Common myeloid progenitor, CD34-positive (primary cell): ENCODE results near the gene MLLT10.
A peak's percentile ranks its signal among the peaks of the same experiment; 100 is the strongest.

Source experiments
- CTCF ChIA-PET: fragments of 350-600 bp; sonication (Branson Sonifier 250); formaldehyde crosslinking; loops from one replicate; lab custom pipeline; 2021; ENCODE audit warnings: antibody characterized with exemption; lab: Charles Lee
- POLR2A ChIA-PET: fragments of 350-600 bp; sonication (Branson Sonifier 250); formaldehyde crosslinking; loops from one replicate; lab custom pipeline; 2021; ENCODE audit warnings: antibody characterized with exemption; lab: Charles Lee
- DNase-seq, 3 donors: peaks; one replicate each; pipeline versions ENCODE4 v3.0.0 to v3.0.0-alpha.2; 2013
- H3K27ac ChIP-seq, 2 experiments: 1 replicate in 1 of 2; 2 replicates in 1 of 2; pipeline ENCODE4 v1.7.0; 2013; ENCODE audit warnings: inconsistent platforms in 2 of 2, low read length in 2 of 2, mild to moderate bottlenecking in 2 of 2, low read depth in 1 of 2, moderate library complexity in 1 of 2; ENCODE audit not compliant: severe bottlenecking in 2 of 2, insufficient read depth in 1 of 2, poor library complexity in 1 of 2
- H3K27me3 ChIP-seq, 5 experiments: replicated peaks in 2 of 5; 1 replicate in 3 of 5; 2 replicates in 2 of 5; pipeline versions ENCODE4 v1.6.1 to v1.7.0; 2013; ENCODE audit warnings: low read length in 4 of 5, mild to moderate bottlenecking in 2 of 5, moderate library complexity in 2 of 5, inconsistent platforms in 1 of 5; ENCODE audit not compliant: insufficient read depth in 5 of 5, control insufficient read depth in 4 of 5
- H3K36me3 ChIP-seq, 4 experiments: 1 replicate in 2 of 4; 2 replicates in 2 of 4; pipeline versions ENCODE4 v1.6.1 to v1.7.0; 2013; ENCODE audit warnings: low read length in 3 of 4, control low read depth in 1 of 4, mild to moderate bottlenecking in 1 of 4; ENCODE audit not compliant: control insufficient read depth in 4 of 4, insufficient read depth in 4 of 4
- H3K4me1 ChIP-seq, 4 experiments: 1 replicate in 3 of 4; 2 replicates in 1 of 4; pipeline versions ENCODE4 v1.6.1 to v1.7.1; 2013; ENCODE audit warnings: low read length in 3 of 4, mild to moderate bottlenecking in 3 of 4, control low read depth in 1 of 4, inconsistent platforms in 1 of 4, moderate library complexity in 1 of 4; ENCODE audit not compliant: control insufficient read depth in 4 of 4, insufficient read depth in 4 of 4; ENCODE audit errors: control extremely low read depth in 1 of 4
- H3K4me3 ChIP-seq, 7 experiments: 1 replicate in 4 of 7; 2 replicates in 3 of 7; pipeline versions ENCODE4 v1.5.1 to v1.7.0; 2013; ENCODE audit warnings: mild to moderate bottlenecking in 7 of 7, low read length in 6 of 7, moderate library complexity in 6 of 7, inconsistent platforms in 2 of 7, low read depth in 2 of 7, control low read depth in 1 of 7; ENCODE audit not compliant: insufficient read depth in 4 of 7, control insufficient read depth in 1 of 7; ENCODE audit errors: extremely low read depth in 1 of 7
- H3K9me3 ChIP-seq, 5 experiments: 1 replicate in 4 of 5; 2 replicates in 1 of 5; pipeline versions ENCODE4 v1.6.1 to v1.7.1; 2013; ENCODE audit warnings: low read length in 4 of 5, mild to moderate bottlenecking in 2 of 5, inconsistent platforms in 1 of 5, low read depth in 1 of 5, moderate library complexity in 1 of 5; ENCODE audit not compliant: control insufficient read depth in 4 of 5, insufficient read depth in 2 of 5; ENCODE audit errors: control extremely low read depth in 1 of 5
- WGBS: methylation state at CpG from one replicate; pipeline ENCODE4 v1.1.5; 2013; ENCODE audit not compliant: insufficient coverage; 5-methylcytosine and 5-hydroxymethylcytosine counted together

The MLLT10 gene

GRCh38 chr10:21524131-21524525 is 9.9 kb upstream of the MLLT10 start:
- Histone ChIP-seq H3K27me3 (no peaks in the 10 kb centered on the region), H3K36me3 (no peaks in the 10 kb centered on the region), H3K27ac (peak overlapping the region; percentile 86 to 95), H3K4me1 (peaks cover 27 to 74% (median 54%) of the 10 kb centered on the region in 4 experiments), H3K4me3 (peak overlapping the region in 6 of 7 experiments; percentile 72 to 96 (median 82)), H3K9me3 (no peaks in the 10 kb centered on the region)
- no peak for DNase-seq
- POLR2A ChIA-PET: interaction anchor here (0.7 kb wide), 1 partner anchor 10 kb away, joined by 3 read pairs; the partner anchor contains the start of gene MLLT10
- WGBS: 50% methylated on average over 4 of the region's 7 CpGs
- CTCF ChIA-PET: interaction anchor here (2.0 to 16.3 kb wide), 2 partner anchors 14 to 26 kb away, joined by 6 to 134 read pairs; no protein-coding TSS in a partner anchor

- no peaks in the 10 kb centered on the region for H3K9me3 ChIP-seq
- peak; percentile 36 to 77 (median 72) for DNase-seq
- H3K4me3 ChIP-seq: peak overlapping the region; percentile 66 to 96 (median 82)
- no peaks in the 10 kb centered on the region for H3K36me3 ChIP-seq
- 0% methylated on average over 6 of the region's 23 CpGs for WGBS
- peak overlapping the region; percentile 86 to 95 for H3K27ac ChIP-seq
- no peaks in the 10 kb centered on the region for H3K27me3 ChIP-seq
- peaks cover 21 to 71% (median 50%) of the 10 kb centered on the region in 4 experiments for H3K4me1 ChIP-seq
- ChIA-PET CTCF (interaction anchor here (1.1 to 16.3 kb wide), 3 partner anchors 14 to 27 kb away, joined by 4 to 134 read pairs (median 6); no protein-coding TSS in a partner anchor), POLR2A (interaction anchor here (0.7 to 1.7 kb wide), 2 partner anchors 9 to 29 kb away, joined by 3 to 5 read pairs; partner anchors contain the start of gene MLLT10)
Measured at GRCh38 chr10:21524526-21525366, 9.3 kb upstream of the MLLT10 start.

GRCh38 chr10:21525367-21526187 is 8.5 kb upstream of the MLLT10 start, which contains the start of gene SKIDA1:
SKIDA1 (minus strand) TSS chr10:21525682; CDS start chr10:21517822, 7,860 bp downstream.
- Histone ChIP-seq H3K27ac (peak within 1 kb of the TSS; percentile 86 to 95), H3K9me3 (no peaks in the 10 kb centered on the region), H3K4me1 (peaks cover 21 to 67% (median 45%) of the 10 kb centered on the region in 4 experiments), H3K36me3 (no peaks in the 10 kb centered on the region), H3K27me3 (no peaks in the 10 kb centered on the region), H3K4me3 (peak within 1 kb of the TSS; percentile 66 to 96 (median 82))
- CTCF ChIA-PET: interaction anchor here (0.7 to 16.3 kb wide), 4 partner anchors 9 to 28 kb away, joined by 3 to 134 read pairs (median 5); no protein-coding TSS in a partner anchor
- POLR2A ChIA-PET: interaction anchor here (0.6 to 2.4 kb wide), 4 partner anchors 9 to 815 kb away, joined by 4 to 9 read pairs (median 5); no protein-coding TSS in a partner anchor
- 0% methylated on average over 38 of the region's 64 CpGs for WGBS
- DNase-seq: peak; percentile 87 to 96 (median 94)

- H3K27me3 ChIP-seq: no peaks in the 10 kb centered on the region
- POLR2A ChIA-PET: interaction anchor here (1.0 to 2.4 kb wide), 4 partner anchors 9 to 30 kb away, joined by 5 to 9 read pairs (median 6); no protein-coding TSS in a partner anchor
- peak; percentile 82 to 95 (median 92) for DNase-seq
- peaks cover 27 to 67% (median 47%) of the 10 kb centered on the region in 4 experiments for H3K4me1 ChIP-seq
- peak overlapping the region; percentile 86 to 95 for H3K27ac ChIP-seq
- no peaks in the 10 kb centered on the region for H3K9me3 ChIP-seq
- WGBS: 0% methylated on average over 35 of the region's 56 CpGs
- no peaks in the 10 kb centered on the region for H3K36me3 ChIP-seq
- CTCF ChIA-PET: interaction anchor here (0.7 to 16.3 kb wide), 4 partner anchors 10 to 28 kb away, joined by 3 to 134 read pairs (median 5); no protein-coding TSS in a partner anchor
- peak overlapping the region; percentile 60 to 96 (median 82) for H3K4me3 ChIP-seq
Measured at GRCh38 chr10:21526188-21526859, 7.7 kb upstream of the MLLT10 start.

- CTCF ChIA-PET: interaction anchor here (1.0 to 16.3 kb wide), 3 partner anchors 12 to 36 kb away, joined by 3 to 134 read pairs (median 4); no protein-coding TSS in a partner anchor
- peak; percentile 60 to 77 (median 70) for DNase-seq
- H3K4me1 ChIP-seq: peaks cover 25 to 67% (median 47%) of the 10 kb centered on the region in 4 experiments
- no peaks in the 10 kb centered on the region for H3K9me3 ChIP-seq
- H3K4me3 ChIP-seq: peak overlapping the region; percentile 72 to 96 (median 82)
- H3K27me3 ChIP-seq: no peaks in the 10 kb centered on the region
- H3K27ac ChIP-seq: peak overlapping the region; percentile 86 to 95
- WGBS: under 1% methylated on average over 34 of the region's 68 CpGs
- POLR2A ChIA-PET: interaction anchor here (1.0 to 2.4 kb wide), 3 partner anchors 10 to 31 kb away, joined by 5 to 9 read pairs (median 7); no protein-coding TSS in a partner anchor
- H3K36me3 ChIP-seq: no peaks in the 10 kb centered on the region
Measured at GRCh38 chr10:21526860-21527597, 7.0 kb upstream of the MLLT10 start.
